Activated CD4-positive, CD25-positive, alpha-beta regulatory T cell treated with anti-CD3 and anti-CD28 coated beads, Interleukin-2, amount 50 U/mL, for 24 hours (primary cell): ENCODE results near the gene HNRNPA0.

ENCODE experiments used
- ATAC-seq, 2 donors: fragments of 150-1000 bp; cut with Tn5 transposase; one replicate each; pipeline ENCODE4 v1.10.0; 2021; ENCODE audit warnings: mild to moderate bottlenecking in 1 of 2, moderate library complexity in 1 of 2

Gene HNRNPA0

GRCh38 chr5:137716337-137716736, 37.8 kb downstream of the HNRNPA0 start:
- ATAC-seq, result no peak

GRCh38 chr5:137715456-137715855, 38.7 kb downstream of the HNRNPA0 start:
- no peak for ATAC-seq

GRCh38 chr5:137714946-137715345, 39.2 kb downstream of the HNRNPA0 start:
- no peak for ATAC-seq

GRCh38 chr5:137714494-137714893, 39.7 kb downstream of the HNRNPA0 start:
- no peak for ATAC-seq

GRCh38 chr5:137712139-137712667, 42.0 kb downstream of the HNRNPA0 start:
- ATAC-seq, result no peak

- no peak for ATAC-seq
These were observed 44.1 kb downstream of the HNRNPA0 start for GRCh38 chr5:137710086-137710485.

GRCh38 chr5:137708796-137709559, 45.2 kb downstream of the HNRNPA0 start:
- ATAC-seq, result no peak

GRCh38 chr5:137708062-137708461, 46.1 kb downstream of the HNRNPA0 start:
- ATAC-seq, result no peak

GRCh38 chr5:137706841-137707240, 47.3 kb downstream of the HNRNPA0 start:
- no peak for ATAC-seq

- ATAC-seq, result no peak
These were observed 49.1 kb downstream of the HNRNPA0 start for GRCh38 chr5:137705106-137705505.

GRCh38 chr5:137703565-137703964, 50.6 kb downstream of the HNRNPA0 start:
- no peak for ATAC-seq

GRCh38 chr5:137700282-137700680, 53.9 kb downstream of the HNRNPA0 start:
- no peak for ATAC-seq

- ATAC-seq, result no peak
These were observed 54.6 kb downstream of the HNRNPA0 start for GRCh38 chr5:137699336-137700281.

GRCh38 chr5:137696481-137696880, 57.7 kb downstream of the HNRNPA0 start:
- ATAC-seq, result peak; percentile 99 to 100

- peak; percentile 22 to 33 for ATAC-seq
These were observed 58.3 kb downstream of the HNRNPA0 start for GRCh38 chr5:137695651-137696428.
